Esophagus squamous epithelium (tissue), 5 donors: ENCODE results near the gene GBF1. TPM values are rescaled to one million over a fixed set of nuclear protein-coding genes. Genes with fewer than 3 reads are reported as not detected.
"Not testable (repeated sequence)": the region's sequence is repeated elsewhere in the genome, so short reads cannot be mapped to it uniquely, and the experiment has no call there.

Experiments used
- DNase-seq: peaks from one replicate; lab custom pipeline; 2025; lab: John Stamatoyannopoulos, UW
- H3K27ac ChIP-seq, 4 donors: fragments of 200-600 bp; sonication (generic); one replicate each; pipeline ENCODE4 v1.5.1; 2016 to 2019; ENCODE audit warnings: mild to moderate bottlenecking in 1 of 4
- H3K27me3 ChIP-seq, 4 donors: fragments of 200-600 bp; sonication (generic); 1 replicate in 3 of 4; 2 replicates in 1 of 4; pipeline versions ENCODE4 v1.5.1 to v1.6.0; 2017 to 2021; ENCODE audit warnings: antibody characterized with exemption in 1 of 4
- H3K36me3 ChIP-seq, 3 donors: fragments of 200-600 bp; sonication (generic); one replicate each; pipeline ENCODE4 v1.5.1; 2016 to 2019
- H3K4me1 ChIP-seq, 3 donors: fragments of 200-600 bp; sonication (generic); one replicate each; pipeline ENCODE4 v1.5.1; 2017 to 2019
- H3K4me3 ChIP-seq, 4 donors: fragments of 200-600 bp; sonication (generic); 1 replicate in 3 of 4; 2 replicates in 1 of 4; pipeline ENCODE4 v1.5.1; 2016 to 2019; ENCODE audit warnings: mild to moderate bottlenecking in 2 of 4, moderate library complexity in 1 of 4
- H3K9me3 ChIP-seq, 3 donors: fragments of 200-600 bp; sonication (generic); one replicate each; pipeline ENCODE4 v1.5.1; 2016 to 2019
- CTCF ChIP-seq, 6 experiments: fragments of 450-650 bp in 4 of 6; fragments of 200-600 bp in 2 of 6; sonication (generic) in 2 of 6; IDR thresholded peaks; one replicate each; pipeline ENCODE4 v1.5.1; 2016 to 2019; ENCODE audit warnings: antibody characterized with exemption in 6 of 6, mild to moderate bottlenecking in 4 of 6, moderate library complexity in 4 of 6
- POLR2A ChIP-seq, 4 donors: fragments of 450-650 bp; IDR thresholded peaks; one replicate each; pipeline ENCODE4 v1.6.1; 2017; ENCODE audit warnings: antibody characterized with exemption in 4 of 4, mild to moderate bottlenecking in 4 of 4, moderate library complexity in 3 of 4
- WGBS, 2 donors: methylation state at CpG; one replicate each; pipeline ENCODE4 v1.1.5; 2018; 5-methylcytosine and 5-hydroxymethylcytosine counted together
- intact Hi-C: fragments of 100-400 bp; cut with DNase I; formaldehyde crosslinking; loops from one replicate; pipeline ENCODE4 v1.15.0; 2022
- total RNA-seq, 4 donors: library from RNA; depleted of rRNA; stranded (reverse); fragments of >200 nt; gene quantifications; one replicate each; pipeline ENCODE4 v1.1.0, GENCODE V29; 2016
- donor health status: DM: yes; HTN: yes; CAD: no.

GBF1 gene
- total RNA-seq, 4 donors from 2014 or later = 22.5 to 39.0 (median 28.6) TPM

- TF ChIP-seq POLR2A (IDR thresholded peaks at IDR 0.05) (no peak), CTCF (IDR thresholded peaks at IDR 0.05) (no peak)
- no peak for DNase-seq
- Histone ChIP-seq H3K27me3 (no peaks in the 10 kb centered on the region), H3K4me1 (peaks cover 0 to 14% (median 8%) of the 10 kb centered on the region in 3 donors), H3K27ac (no peak overlapping the region), H3K4me3 (no peak overlapping the region), H3K9me3 (no peaks in the 10 kb centered on the region), H3K36me3 (peaks cover 0 to 10% (median 0%) of the 10 kb centered on the region in 3 donors)
- intact Hi-C loops = no loop called here
- whole genome bisulfite sequencing, 2 donors = 92 to 97% methylated on average over 2 of the region's 2 CpGs
Measured at GRCh38 chr10:102302611-102303010, 57.3 kb downstream of the GBF1 start.

- H3K27ac ChIP-seq = no peak overlapping the region
- H3K9me3 ChIP-seq = no peaks in the 10 kb centered on the region
- 74 to 94% methylated on average over 1 of the region's 1 CpG for WGBS, 2 donors
- intact Hi-C loops = no loop called here
- DNase-seq = no peak
- no peaks in the 10 kb centered on the region for H3K27me3 ChIP-seq
- no peak for TF ChIP-seq POLR2A (IDR thresholded peaks at IDR 0.05)
- no peak for TF ChIP-seq CTCF (IDR thresholded peaks at IDR 0.05)
- H3K4me3 ChIP-seq = no peak overlapping the region
- peaks cover 0 to 10% (median 0%) of the 10 kb centered on the region in 3 donors for H3K36me3 ChIP-seq
- peaks cover 0 to 11% (median 8%) of the 10 kb centered on the region in 3 donors for H3K4me1 ChIP-seq
Measured at GRCh38 chr10:102306006-102306405, 60.7 kb downstream of the GBF1 start.

- 87 to 100% methylated on average over 1 to 3 of the region's 3 CpGs for WGBS, 2 donors
- TF ChIP-seq POLR2A (IDR thresholded peaks at IDR 0.05) (no peak), CTCF (IDR thresholded peaks at IDR 0.05) (no peak)
Measured at GRCh38 chr10:102306710-102307109, 61.4 kb downstream of the GBF1 start.

GRCh38 chr10:102308318-102308717 is 63.0 kb downstream of the GBF1 start:
- H3K27ac ChIP-seq, intact Hi-C loops, H3K36me3 ChIP-seq, H3K27me3 ChIP-seq, DNase-seq, H3K9me3 ChIP-seq, H3K4me3 ChIP-seq: not testable (repeated sequence)
- 95 to 100% methylated on average over 4 of the region's 5 CpGs for WGBS, 2 donors
- peaks cover 0 to 33% (median 25%) of the 10 kb centered on the region in 3 donors for H3K4me1 ChIP-seq

More at GRCh38 chr10:102306710-102307109, 61.4 kb downstream of the GBF1 start:
- no peak overlapping the region for H3K27ac ChIP-seq
- DNase-seq = no peak
- H3K36me3 ChIP-seq = peaks cover 0 to 10% (median 0%) of the 10 kb centered on the region in 3 donors
- H3K4me3 ChIP-seq = no peak overlapping the region
- peaks cover 0 to 17% (median 10%) of the 10 kb centered on the region in 3 donors for H3K4me1 ChIP-seq
- no peaks in the 10 kb centered on the region for H3K27me3 ChIP-seq
- intact Hi-C loops = no loop called here
- H3K9me3 ChIP-seq = no peaks in the 10 kb centered on the region

- no peak overlapping the region for H3K4me3 ChIP-seq
- intact Hi-C loops = no loop called here
- no peak overlapping the region for H3K27ac ChIP-seq
- no peak for TF ChIP-seq POLR2A (IDR thresholded peaks at IDR 0.05)
- TF ChIP-seq CTCF (IDR thresholded peaks at IDR 0.05) = no peak
- no peaks in the 10 kb centered on the region for H3K9me3 ChIP-seq
- WGBS, 2 donors = 80 to 85% methylated on average over 1 of the region's 1 CpG
- H3K4me1 ChIP-seq = peaks cover 0 to 42% (median 29%) of the 10 kb centered on the region in 3 donors
- H3K27me3 ChIP-seq = no peaks in the 10 kb centered on the region
- H3K36me3 ChIP-seq = peaks cover 0 to 10% (median 0%) of the 10 kb centered on the region in 3 donors
- DNase-seq = no peak
Measured at GRCh38 chr10:102309236-102309635, 63.9 kb downstream of the GBF1 start.

GRCh38 chr10:102309916-102310315 is 64.6 kb downstream of the GBF1 start:
- Histone ChIP-seq H3K9me3 (no peaks in the 10 kb centered on the region), H3K27me3 (no peaks in the 10 kb centered on the region), H3K27ac (no peak overlapping the region), H3K4me3 (no peak overlapping the region), H3K36me3 (peaks cover 0 to 10% (median 0%) of the 10 kb centered on the region in 3 donors), H3K4me1 (peaks cover 0 to 43% (median 32%) of the 10 kb centered on the region in 3 donors)
- 73 to 80% methylated on average over 3 of the region's 3 CpGs for WGBS, 2 donors
- no peak for DNase-seq
- intact Hi-C loops = no loop called here
- TF ChIP-seq POLR2A (IDR thresholded peaks at IDR 0.05) (no peak), CTCF (IDR thresholded peaks at IDR 0.05) (no peak)
